DMS 273 (cell line): ENCODE measurements around the gene RIN3.

Experiments used
- DNase-seq: peaks from one replicate; lab custom pipeline; 2025; ENCODE audit not compliant: unreplicated experiment; lab: John Stamatoyannopoulos, UW

RIN3 gene

GRCh38 chr14:92644970-92645515 is 131.5 kb downstream of the RIN3 start:
- DNase-seq, result no peak

- DNase-seq, result no peak
Observed at GRCh38 chr14:92645841-92646478, 132.4 kb downstream of the RIN3 start.

DNA sequence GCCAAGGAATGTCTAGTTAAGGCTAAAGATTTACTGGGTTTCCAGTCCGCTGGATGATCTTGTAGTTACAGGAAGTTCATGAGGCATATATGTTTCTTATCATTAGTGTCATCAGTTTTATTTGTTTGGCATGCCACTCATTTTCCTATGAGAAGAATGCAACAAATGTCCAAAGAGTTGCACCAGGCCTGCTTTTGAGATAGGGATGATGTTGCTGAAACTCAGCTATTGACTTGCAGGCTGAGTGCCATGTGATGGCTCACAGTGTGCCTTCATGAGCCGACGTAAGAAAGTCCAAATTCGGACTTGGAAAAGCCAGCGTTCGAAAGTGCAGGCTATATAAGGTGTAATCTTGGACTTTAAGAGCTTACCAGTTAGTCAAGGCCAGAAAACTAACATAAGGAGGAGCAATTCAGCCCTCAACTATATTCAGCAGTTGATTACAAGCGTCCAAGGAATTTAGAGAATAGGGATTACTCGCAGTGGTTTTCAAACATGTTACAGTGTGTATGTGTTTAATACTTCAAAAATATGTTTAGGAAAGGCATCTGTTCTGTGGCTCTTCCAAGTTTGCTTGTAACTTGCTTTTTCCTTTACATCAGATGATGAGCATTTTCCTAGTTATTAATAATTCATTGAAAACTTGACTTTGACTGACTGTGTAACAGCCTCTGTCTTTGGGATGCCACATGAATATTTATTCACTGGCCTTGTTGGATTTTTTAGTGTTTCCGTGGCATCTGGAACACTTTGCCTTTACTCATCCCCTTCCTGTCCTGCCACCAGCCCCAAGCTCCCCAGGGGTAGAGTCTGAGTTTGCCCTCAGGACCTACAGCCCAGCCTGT is 133.6 kb downstream of the RIN3 start:
- DNase-seq, result no peak

- no peak for DNase-seq
Observed at GRCh38 chr14:92647797-92648279, 134.3 kb downstream of the RIN3 start.

DNA sequence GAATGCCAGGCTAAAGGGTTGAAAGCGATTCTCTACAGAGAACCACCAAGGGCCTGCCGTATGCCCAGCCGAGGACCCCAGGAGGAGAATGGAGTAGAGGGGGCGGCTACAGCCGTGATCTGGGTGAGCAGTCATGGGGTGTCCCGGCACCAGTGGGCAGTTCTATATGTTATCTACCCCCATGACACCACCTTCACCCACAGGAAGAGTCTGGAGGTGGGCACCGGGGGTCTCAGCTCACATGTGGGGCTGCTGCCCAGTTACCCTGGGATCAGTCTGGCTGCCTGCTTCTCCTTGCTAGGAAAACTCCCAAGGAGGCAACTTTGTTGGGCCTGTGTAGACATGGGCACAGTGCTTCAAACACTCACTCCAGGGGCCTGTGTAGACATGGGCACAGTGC is 135.5 kb downstream of the RIN3 start:
- DNase-seq, result no peak

DNA sequence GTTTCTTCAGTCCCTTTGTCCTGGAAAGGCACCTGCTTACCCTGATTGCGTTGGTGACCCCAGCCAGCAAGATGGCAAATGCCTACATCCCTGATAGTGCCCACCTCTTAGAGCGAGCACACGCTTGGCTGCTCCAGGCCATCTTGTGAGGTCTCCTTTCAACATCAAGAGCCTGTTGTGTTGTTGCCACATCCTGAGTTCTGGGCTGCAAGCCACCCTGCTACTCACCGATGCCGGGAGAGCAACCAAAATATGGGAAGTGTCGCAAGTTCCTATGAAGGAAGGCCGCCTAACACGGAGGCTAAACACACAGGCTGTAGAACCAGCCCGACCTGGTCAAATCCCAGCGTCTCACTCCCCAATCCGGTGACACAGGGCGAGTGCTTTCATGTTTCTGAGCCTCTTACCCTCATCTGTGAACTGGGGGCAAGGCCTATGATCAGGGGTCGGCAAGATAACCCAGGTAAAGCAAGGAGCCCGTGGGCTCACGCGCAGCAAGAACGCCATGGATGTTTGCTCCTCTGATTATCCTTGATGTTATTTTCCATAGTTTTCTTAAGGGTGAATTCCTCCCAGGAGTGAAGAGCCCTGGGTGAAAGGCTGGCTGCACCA is 136.5 kb downstream of the RIN3 start:
- no peak for DNase-seq

GRCh38 chr14:92650581-92651105 is 137.1 kb downstream of the RIN3 start:
- no peak for DNase-seq

GRCh38 chr14:92651106-92651757 is 137.7 kb downstream of the RIN3 start:
- DNase-seq, result no peak

DNA sequence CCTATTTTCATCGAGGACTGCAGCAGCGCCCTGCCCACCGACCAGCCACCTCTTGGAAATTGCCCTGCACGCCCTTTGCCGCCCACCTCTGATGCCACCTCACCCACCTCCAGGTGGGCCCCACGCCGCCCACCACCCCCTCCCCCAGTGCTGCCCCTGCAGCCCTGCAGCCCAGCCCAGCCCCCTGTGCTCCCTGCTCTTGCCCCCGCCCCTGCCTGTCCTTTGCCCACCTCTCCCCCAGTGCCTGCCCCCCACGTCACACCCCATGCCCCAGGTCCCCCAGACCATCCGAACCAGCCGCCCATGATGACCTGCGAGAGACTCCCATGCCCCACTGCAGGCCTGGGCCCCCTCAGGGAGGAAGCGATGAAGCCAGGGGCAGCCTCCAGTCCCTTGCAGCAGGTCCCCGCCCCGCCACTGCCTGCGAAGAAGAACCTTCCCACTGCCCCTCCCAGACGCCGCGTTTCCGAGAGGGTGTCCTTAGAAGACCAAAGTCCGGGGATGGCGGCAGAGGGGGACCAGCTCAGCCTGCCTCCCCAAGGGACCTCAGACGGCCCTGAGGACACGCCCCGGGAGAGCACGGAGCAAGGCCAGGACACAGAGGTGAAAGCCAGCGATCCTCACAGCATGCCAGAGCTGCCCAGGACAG is 138.3 kb downstream of the RIN3 start:
- DNase-seq, result no peak

DNA sequence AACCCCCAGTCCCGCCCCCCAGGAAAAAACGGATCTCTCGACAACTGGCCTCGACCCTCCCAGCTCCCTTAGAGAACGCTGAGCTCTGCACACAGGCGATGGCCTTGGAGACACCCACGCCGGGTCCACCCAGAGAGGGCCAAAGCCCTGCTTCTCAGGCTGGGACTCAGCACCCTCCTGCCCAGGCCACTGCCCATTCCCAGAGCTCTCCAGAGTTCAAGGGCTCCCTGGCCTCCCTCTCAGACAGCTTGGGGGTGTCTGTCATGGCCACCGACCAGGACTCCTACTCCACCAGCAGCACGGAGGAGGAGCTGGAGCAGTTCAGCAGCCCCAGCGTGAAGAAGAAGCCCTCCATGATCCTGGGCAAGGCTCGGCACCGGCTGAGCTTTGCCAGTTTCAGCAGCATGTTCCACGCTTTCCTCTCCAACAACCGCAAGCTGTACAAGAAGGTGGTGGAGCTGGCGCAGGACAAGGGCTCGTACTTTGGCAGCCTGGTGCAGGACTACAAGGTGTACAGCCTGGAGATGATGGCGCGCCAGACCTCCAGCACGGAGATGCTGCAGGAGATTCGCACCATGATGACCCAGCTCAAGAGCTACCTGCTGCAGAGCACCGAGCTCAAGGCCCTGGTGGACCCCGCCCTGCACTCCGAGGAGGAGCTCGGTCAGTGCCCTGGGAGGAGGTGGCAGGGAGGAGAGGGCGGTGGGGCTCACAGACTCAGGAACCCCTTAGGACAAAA is 139.0 kb downstream of the RIN3 start:
- DNase-seq, result no peak

GRCh38 chr14:92653162-92653651 is 139.6 kb downstream of the RIN3 start:
- DNase-seq, result no peak

DNA sequence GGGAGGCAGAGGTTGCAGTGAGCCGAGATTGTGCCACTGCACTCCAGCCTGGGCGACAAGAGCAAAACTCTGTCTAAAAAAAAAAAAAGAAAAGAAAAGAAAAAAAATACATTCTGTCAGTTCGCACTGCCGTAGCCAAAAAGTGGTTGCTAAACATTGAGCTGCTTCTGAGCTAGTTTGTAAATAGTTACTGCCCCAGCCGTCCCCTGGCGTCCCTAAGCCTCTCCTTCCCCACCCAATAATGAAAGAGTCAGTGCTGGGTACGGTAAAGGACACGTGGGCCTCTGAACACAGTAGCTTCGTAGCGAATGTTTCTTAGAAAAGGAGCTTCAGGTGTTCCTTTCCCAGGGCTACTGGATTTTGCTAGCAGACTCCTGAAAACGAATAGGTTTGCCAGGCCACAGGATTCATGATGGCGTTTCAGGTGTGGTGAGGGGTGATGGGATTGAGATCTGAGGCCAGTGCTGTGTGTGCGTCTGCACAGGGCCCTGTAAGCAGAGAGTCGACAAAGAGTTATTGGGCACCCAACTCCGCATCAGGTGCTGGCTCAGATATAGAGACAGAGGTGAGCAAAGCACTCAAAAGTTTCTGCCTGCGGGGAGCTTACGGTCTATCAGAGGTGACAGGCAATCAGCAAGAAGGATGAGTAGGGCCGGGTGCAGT is 140.8 kb downstream of the RIN3 start:
- DNase-seq, result no peak

DNA sequence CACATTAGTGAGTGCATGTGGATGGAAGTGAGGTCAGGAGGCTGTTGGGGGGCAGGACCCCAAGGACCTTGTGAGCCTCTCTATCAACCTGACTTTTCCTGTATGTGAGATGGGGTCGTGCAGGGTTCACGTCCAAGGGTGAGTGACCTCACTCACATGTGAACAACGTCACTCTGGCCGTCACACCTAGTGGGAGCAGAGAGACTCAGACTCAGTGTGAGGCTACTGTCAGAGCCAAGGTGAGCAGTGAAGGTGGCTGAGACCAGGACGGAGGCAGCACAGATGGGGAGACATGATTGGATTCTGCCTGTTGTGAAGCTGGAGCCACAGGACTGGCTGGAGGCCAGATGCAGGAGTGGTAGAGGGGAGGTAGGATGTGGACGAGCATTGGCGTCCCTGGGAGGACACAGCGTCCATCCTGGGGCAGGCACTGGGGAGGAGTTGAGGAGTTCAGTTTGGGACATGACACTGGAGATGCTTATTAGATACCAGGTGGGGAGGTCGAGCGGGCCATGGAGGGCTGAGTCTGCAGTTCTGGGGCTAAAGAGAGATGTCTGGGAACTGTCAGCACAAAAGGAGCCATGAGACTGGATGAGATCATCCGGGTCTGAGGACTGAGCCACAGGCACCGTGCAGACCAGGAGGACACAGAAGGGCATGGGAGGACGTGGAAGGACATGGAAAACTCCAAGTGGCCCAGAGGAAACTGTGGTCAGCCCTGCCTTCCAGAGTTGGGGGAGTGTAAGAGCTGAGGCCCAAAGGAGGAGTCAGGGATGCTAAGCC is 142.0 kb downstream of the RIN3 start:
- no peak for DNase-seq

DNA sequence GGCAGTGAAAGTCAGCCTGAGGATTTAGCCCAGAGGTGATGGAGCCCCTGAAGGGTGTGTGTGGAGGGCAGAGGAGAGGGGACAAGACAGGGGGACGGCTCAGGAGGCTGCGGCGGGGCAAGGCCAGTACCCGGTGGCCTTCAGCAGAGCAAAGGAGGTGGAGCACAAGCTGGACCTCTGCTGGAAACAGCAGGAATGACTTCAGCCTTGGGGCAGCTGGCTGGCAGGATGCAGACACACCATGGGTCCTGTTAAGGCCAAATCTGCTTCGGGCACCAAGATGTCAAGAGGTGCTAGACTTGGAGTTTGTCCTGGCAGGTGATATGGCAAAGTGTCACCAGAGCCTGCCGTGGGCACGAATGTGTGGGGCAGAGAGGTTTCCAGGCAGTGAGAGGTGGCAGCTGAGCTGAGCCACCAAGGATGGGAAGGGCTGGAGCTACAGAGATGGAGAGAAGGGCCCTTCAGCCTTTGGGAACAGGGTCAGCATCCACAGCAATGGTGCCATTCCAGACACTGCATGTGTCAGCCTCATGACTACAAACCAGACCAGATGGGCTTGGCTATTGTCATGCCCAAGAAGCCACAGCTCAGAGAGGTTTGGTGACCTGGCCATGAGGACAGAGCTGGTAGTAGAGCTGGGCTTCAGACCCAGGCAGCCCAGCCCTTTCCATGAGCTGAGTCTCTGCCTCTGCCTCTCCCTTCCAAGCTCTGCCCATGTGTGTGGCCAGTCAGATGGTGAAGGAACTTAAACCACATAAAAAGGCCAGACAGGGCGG is 142.9 kb downstream of the RIN3 start:
- DNase-seq, result no peak

DNA sequence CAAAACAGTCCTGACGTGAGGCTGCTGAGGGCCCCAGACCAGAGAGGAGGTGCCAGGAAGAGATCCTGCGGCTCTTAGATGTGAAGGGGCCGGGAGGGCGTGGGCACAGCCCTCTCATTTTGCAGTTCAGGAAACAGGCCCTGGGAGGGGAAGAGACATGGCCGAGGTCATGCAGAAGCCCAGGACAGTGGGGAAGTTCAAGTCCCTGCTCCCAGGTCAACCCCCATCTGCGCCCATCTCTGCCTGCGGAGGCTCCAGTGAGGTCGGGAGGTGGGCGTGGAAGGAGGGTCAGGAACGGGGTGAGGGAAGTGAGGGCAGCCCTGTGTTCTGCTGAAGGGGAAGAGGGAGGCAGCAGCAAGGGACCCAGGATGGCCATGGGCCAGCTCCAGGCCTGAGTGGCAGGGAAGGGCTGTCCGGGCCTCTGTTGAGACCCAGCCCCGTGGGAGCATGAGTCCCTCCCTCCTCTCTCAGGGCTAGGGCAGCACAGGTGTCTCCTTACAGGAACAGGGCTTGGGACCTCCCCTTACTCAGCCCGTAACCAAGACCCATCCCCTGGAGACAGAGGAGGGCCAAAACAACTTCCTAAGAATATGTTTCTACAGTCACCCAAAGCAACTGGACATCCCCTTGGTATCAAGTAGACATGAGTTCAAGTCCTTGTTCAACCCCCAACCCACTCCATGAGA is 144.0 kb downstream of the RIN3 start:
- no peak for DNase-seq

DNA sequence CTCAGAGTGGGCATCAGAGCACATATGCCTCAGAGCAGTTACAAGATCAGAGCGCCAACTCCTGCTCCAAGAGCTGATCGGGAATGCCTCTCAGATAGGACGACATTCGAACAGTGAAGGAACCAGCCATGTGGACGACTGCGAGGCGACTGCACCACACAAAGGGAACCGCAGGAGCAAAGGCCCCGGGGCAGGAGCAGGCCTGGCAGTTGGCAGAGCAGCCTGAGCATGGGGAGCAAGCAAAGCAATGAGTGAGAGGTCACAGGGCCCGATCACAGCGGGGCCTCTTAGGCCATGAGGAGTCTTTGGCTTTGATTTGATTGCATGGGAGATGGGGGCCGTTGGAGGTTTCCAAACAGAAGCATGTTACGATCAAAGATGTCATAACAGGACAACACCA is 144.6 kb downstream of the RIN3 start:
- no peak for DNase-seq

DNA sequence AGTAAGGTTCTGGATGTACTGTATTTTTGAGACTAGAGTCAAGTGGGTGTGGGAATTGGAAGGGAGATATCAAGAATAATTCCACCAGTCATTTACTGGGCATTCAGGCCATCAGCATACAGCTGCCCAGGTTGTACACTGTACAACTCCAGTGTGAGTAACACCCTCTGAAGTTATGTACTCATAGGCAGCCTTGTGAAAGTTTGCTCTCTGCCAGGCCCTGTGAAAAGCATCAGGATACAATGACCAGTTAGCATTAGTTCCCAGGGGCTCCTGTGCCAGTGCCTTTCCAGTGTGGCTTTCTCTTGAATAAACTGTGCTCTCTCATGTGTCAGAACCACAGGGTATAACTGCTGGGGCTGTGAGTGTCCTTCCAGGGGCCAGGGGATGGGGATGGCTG is 145.1 kb downstream of the RIN3 start:
- DNase-seq, result no peak
